ENCODE data around the gene UBQLN4.
"Not testable (repeated sequence)": the region's sequence is repeated elsewhere in the genome, so short reads cannot be mapped to it uniquely, and the experiment has no call there.

UBQLN4 gene

GRCh38 chr1:156081917-156082308, 28.3 kb upstream of the UBQLN4 start:
- in situ Hi-C loops (cut with MboI; ENCODE audit: low sequenced_read_pairs): loop anchor here (10.0 kb wide), 1 partner anchor 143 kb away; no protein-coding TSS in a partner anchor

GRCh38 chr1:156081180-156081916, 27.8 kb upstream of the UBQLN4 start:
- in situ Hi-C loops (cut with MboI; ENCODE audit: low sequenced_read_pairs): loop anchor here (10.0 kb wide), 1 partner anchor 143 kb away; no protein-coding TSS in a partner anchor

DNA sequence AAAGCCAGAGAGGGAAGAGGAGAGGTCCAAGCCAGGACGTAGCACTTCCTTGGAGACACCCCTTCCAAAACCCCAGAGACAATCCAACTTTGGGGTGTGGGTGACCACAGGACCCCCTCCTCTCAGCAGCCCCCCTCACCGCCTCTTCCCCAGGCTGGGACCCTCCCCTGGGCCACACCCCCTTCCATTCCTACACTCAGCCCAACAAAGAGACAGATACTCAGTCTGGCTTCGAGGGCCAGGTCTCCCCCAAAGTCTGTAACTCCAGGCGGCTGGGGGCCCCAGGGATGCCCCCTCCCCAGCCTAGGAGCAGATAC, 27.2 kb upstream of the UBQLN4 start:
- in situ Hi-C loops (cut with MboI; ENCODE audit: low sequenced_read_pairs): loop anchor here (10.0 kb wide), 1 partner anchor 144 kb away; no protein-coding TSS in a partner anchor

- in situ Hi-C loops (cut with MboI; ENCODE audit: low sequenced_read_pairs): loop anchor here (10.0 kb wide), 1 partner anchor 144 kb away; no protein-coding TSS in a partner anchor
Measured at GRCh38 chr1:156080241-156080862, 26.8 kb upstream of the UBQLN4 start.

DNA sequence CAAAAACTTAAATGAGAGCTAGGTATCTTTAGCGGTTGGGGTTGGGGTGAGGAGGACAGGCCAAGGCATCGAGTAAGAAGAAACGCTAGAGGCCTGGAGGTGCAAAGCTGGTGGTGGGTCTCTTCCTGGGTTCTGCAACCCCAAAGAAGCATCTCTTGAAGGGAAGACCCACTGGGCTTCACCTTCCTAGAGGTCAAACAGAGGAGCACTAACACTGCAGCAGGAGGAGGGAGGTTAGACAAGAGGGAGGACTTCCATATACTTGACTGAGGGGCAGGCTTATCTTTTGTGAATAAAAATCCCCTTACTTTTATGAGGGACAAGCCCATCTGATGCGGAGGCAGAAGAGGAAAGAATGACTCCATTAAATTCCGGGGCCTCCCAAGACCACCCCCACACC, 26.2 kb upstream of the UBQLN4 start:
- in situ Hi-C loops (cut with MboI; ENCODE audit: low sequenced_read_pairs): loop anchor here (10.0 kb wide), 1 partner anchor 145 kb away; no protein-coding TSS in a partner anchor

DNA sequence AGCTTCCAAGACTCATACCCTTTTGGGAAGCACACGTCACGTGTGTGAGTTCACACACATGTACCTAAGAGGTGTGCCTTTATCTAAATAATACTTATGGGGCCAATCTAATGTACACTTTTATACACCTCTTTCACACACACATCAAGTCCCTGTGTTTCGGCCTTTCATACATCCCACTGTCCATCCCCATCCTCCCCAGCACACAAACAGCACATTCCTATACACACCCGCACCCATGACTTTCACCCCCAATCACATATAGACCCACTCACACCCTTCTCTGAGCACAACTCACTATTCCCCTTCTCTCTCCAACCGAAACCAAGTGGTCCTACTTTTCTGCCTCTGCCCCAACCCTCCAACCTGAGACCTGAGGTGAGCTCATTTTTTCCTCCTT, 25.1 kb upstream of the UBQLN4 start:
- in situ Hi-C loops (cut with MboI; ENCODE audit: low sequenced_read_pairs): no loop called here

GRCh38 chr1:156077430-156077760, 23.8 kb upstream of the UBQLN4 start:
- in situ Hi-C loops (cut with MboI; ENCODE audit: low sequenced_read_pairs): no loop called here

GRCh38 chr1:156076609-156077429, 23.2 kb upstream of the UBQLN4 start:
- in situ Hi-C loops (cut with MboI; ENCODE audit: low sequenced_read_pairs): no loop called here

DNA sequence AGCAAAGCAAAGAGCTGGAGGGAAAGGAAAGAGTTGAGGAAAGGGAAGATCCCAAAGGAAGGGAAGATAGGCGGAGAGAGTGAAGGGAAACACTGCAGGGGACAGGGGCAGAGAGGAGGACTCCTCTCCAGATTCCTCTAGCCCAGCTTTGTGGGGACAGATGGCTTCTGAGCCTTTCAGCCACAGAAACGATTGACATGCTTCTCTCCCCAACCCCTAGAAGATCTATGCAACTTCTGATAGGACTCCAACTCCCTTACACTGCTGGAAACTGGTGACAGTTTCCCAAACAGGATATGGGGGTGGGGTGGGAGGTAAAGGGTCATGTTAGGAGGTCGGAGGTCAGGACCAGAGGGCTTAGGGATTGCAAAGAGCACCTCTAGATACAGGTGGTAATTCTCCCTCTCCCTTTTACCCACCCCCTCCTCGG, 22.2 kb upstream of the UBQLN4 start:
- in situ Hi-C loops (cut with MboI; ENCODE audit: low sequenced_read_pairs): no loop called here

GRCh38 chr1:156075162-156075561, 21.6 kb upstream of the UBQLN4 start:
- in situ Hi-C loops (cut with MboI; ENCODE audit: low sequenced_read_pairs): no loop called here

DNA sequence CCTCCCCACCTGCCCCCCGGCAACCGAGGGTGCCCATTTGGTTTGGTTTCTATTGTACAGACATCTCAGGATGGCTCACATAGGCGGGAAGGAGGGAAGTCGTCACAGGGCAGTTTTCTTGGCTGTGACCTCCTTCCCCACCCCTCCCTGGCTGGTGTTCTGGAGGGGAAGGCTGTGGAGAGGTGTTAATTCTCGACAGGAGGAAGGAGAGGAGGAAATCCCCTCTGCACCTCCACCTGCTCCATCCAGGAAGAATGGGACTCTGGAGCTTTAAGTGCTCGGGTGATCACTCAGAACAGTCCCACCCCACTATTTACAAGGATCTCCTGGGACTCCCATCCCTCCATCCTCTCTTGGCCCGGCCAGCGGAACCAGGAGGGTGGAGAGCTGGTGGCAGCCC, 21.1 kb upstream of the UBQLN4 start:
- in situ Hi-C loops (cut with MboI; ENCODE audit: low sequenced_read_pairs): no loop called here

GRCh38 chr1:156073740-156074139, 20.1 kb upstream of the UBQLN4 start:
- in situ Hi-C loops (cut with MboI; ENCODE audit: low sequenced_read_pairs): no loop called here

GRCh38 chr1:156073110-156073687, 19.6 kb upstream of the UBQLN4 start:
- in situ Hi-C loops (cut with MboI; ENCODE audit: low sequenced_read_pairs): no loop called here

DNA sequence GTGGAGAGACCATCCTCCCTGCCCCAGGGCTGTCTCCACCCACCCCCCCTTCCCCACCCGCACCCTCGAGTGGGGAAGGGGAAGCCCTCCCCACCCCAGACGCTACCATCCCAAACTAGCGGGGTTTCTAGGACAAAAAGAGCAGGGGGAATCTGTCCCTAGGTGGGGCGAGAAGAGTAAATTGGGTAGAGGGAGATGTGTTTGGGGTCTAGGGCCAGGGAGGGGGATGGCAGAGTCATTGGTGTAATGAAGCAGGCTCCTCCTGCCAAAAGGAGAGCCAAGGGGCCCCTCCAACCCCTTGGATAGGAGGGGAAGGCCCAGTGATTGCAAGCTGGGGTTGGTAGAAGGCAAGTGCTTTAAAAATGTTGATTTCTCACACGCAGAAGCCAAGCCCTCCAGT, 18.7 kb upstream of the UBQLN4 start:
- in situ Hi-C loops (cut with MboI; ENCODE audit: low sequenced_read_pairs): no loop called here

- in situ Hi-C loops (cut with MboI; ENCODE audit: low sequenced_read_pairs): not testable (repeated sequence)
Measured at GRCh38 chr1:156071332-156071816, 17.8 kb upstream of the UBQLN4 start.

DNA sequence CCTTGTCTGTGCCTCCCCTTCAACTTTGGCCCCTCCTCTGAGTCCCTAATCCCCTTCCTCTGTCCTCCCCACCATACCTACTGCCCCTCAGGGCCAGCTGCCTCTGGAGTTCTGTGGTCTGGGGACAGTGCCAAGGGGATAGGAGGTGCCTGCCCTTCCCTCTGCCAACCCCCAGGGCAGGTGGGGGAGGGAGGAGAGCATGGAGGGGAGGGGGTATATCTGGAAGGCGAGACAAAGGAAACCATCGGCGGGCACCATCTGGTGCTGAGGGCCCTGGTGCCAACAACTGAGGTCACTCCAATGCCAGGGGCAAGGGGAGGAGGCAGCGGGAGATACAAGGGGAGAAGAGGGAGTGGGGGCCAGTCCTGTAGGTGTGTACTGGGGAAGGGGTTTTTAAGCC, 16.9 kb upstream of the UBQLN4 start:
- in situ Hi-C loops (cut with MboI; ENCODE audit: low sequenced_read_pairs): no loop called here

DNA sequence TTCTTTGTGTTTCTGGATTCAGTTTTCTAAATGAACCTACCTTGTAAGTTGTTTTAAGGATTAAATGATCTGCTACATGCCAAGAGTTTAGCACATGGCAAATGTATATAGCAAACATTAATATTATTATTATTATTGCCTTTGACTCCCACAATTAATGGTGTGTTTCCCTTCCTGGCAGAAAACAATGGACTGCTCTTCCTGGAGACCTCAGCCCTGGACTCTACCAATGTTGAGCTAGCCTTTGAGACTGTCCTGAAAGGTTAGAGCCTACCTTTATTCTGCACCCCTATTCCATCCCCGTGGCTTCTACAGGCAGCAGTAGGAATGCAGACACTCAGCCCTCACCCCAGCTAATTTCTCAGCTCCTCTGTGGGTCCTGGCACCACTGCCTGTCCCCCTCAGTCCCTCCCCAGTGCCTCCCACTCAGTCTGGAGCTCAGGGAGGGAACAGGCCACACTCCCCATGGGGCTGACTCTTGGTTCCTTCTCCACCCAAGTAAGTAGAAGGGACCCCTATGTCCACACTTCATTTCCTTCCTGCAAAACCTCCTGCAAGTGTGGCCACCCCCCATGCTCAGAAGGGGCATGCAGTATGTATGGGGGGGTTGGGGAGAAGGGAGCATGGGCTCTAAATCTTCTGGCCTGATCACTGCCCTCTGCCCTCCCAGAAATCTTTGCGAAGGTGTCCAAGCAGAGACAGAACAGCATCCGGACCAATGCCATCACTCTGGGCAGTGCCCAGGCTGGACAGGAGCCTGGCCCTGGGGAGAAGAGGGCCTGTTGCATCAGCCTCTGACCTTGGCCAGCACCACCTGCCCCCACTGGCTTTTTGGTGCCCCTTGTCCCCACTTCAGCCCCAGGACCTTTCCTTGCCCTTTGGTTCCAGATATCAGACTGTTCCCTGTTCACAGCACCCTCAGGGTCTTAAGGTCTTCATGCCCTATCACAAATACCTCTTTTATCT, 16.2 kb upstream of the UBQLN4 start:
- in situ Hi-C loops (cut with MboI; ENCODE audit: low sequenced_read_pairs): loop anchor here (5.0 kb wide), 2 partner anchors 77 to 132 kb away; no protein-coding TSS in a partner anchor

DNA sequence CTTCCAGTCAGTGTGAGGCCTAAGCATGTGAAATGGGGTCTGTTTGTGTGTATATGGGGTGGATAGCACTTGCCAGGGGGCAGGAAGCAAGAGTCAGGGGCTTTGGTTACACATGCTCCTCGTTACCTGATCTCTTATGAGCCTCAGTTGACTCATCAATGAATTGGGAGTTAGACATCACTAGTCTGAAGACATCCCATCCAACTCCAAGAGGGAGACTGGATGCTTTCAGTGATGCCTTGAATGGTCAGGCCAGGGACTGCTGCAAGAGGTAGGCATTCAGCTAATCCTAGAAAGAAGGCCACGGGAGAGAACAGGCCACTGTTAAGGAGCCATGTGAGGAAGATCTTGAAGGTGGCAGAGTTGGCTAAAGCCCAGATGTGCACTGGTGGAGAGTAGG, 13.7 kb upstream of the UBQLN4 start:
- in situ Hi-C loops (cut with MboI; ENCODE audit: low sequenced_read_pairs): loop anchor here (5.0 kb wide), 2 partner anchors 75 to 130 kb away; no protein-coding TSS in a partner anchor

GRCh38 chr1:156065871-156066270, 12.3 kb upstream of the UBQLN4 start:
- in situ Hi-C loops (cut with MboI; ENCODE audit: low sequenced_read_pairs): loop anchor here (5.0 kb wide), 2 partner anchors 74 to 129 kb away; no protein-coding TSS in a partner anchor

GRCh38 chr1:156065212-156065611, 11.6 kb upstream of the UBQLN4 start:
- in situ Hi-C loops (cut with MboI; ENCODE audit: low sequenced_read_pairs): loop anchor here (5.0 kb wide), 2 partner anchors 73 to 128 kb away; no protein-coding TSS in a partner anchor

All from HL-60/S4 (cell line).